DMS79 treated with DMSO at 0.1 percent for 48 hours (cell line): Measurements from ENCODE around the gene SNPH.

Experiments
- DNase-seq: peaks from one replicate; lab custom pipeline; 2025; lab: John Stamatoyannopoulos, UW

Gene SNPH

GRCh38 chr20:1307171-1307570 lies 41.1 kb downstream of the SNPH start:
- DNase-seq, result no peak

GRCh38 chr20:1307571-1307971 lies 41.5 kb downstream of the SNPH start:
- no peak for DNase-seq

- DNase-seq, result no peak
These were observed 42.1 kb downstream of the SNPH start for GRCh38 chr20:1308067-1308701.

- no peak for DNase-seq
These were observed 42.6 kb downstream of the SNPH start for GRCh38 chr20:1308702-1309095.

GRCh38 chr20:1309439-1309847 lies 43.3 kb downstream of the SNPH start:
- no peak for DNase-seq

GRCh38 chr20:1310071-1310470 lies 44.0 kb downstream of the SNPH start:
- DNase-seq, result no peak

- no peak for DNase-seq
These were observed 44.6 kb downstream of the SNPH start for GRCh38 chr20:1310506-1311190.

GRCh38 chr20:1312308-1312707 lies 46.2 kb downstream of the SNPH start:
- no peak for DNase-seq

GRCh38 chr20:1312904-1313235 lies 46.8 kb downstream of the SNPH start:
- DNase-seq, result no peak

GRCh38 chr20:1313236-1313964 lies 47.3 kb downstream of the SNPH start:
- DNase-seq, result peak; percentile 57

- no peak for DNase-seq
These were observed 49.7 kb downstream of the SNPH start for GRCh38 chr20:1315804-1316203.

- no peak for DNase-seq
These were observed 51.6 kb downstream of the SNPH start for GRCh38 chr20:1317545-1318255.

GRCh38 chr20:1319051-1319450 lies 53.0 kb downstream of the SNPH start:
- DNase-seq, result no peak

GRCh38 chr20:1319462-1319861 lies 53.4 kb downstream of the SNPH start:
- no peak for DNase-seq

GRCh38 chr20:1320016-1320415 lies 53.9 kb downstream of the SNPH start:
- no peak for DNase-seq

GRCh38 chr20:1320902-1321653 lies 55.0 kb downstream of the SNPH start:
- DNase-seq, result no peak

- DNase-seq, result peak; percentile 9
These were observed 55.5 kb downstream of the SNPH start for GRCh38 chr20:1321654-1321939.

GRCh38 chr20:1322511-1323245 lies 56.6 kb downstream of the SNPH start:
- no peak for DNase-seq

- DNase-seq, result no peak
These were observed 57.2 kb downstream of the SNPH start for GRCh38 chr20:1323256-1323655.

- DNase-seq, result no peak
These were observed 57.9 kb downstream of the SNPH start for GRCh38 chr20:1323830-1324597.
